ENCODE data around the gene USP47.

Gene USP47

GRCh38 chr11:11814614-11815452, 26.9 kb upstream of the USP47 start:
- TF ChIP-seq, protein P1, sequence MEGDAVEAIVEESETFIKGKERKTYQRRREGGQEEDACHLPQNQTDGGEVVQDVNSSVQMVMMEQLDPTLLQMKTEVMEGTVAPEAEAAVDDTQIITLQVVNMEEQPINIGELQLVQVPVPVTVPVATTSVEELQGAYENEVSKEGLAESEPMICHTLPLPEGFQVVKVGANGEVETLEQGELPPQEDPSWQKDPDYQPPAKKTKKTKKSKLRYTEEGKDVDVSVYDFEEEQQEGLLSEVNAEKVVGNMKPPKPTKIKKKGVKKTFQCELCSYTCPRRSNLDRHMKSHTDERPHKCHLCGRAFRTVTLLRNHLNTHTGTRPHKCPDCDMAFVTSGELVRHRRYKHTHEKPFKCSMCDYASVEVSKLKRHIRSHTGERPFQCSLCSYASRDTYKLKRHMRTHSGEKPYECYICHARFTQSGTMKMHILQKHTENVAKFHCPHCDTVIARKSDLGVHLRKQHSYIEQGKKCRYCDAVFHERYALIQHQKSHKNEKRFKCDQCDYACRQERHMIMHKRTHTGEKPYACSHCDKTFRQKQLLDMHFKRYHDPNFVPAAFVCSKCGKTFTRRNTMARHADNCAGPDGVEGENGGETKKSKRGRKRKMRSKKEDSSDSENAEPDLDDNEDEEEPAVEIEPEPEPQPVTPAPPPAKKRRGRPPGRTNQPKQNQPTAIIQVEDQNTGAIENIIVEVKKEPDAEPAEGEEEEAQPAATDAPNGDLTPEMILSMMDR (IDR thresholded peaks at IDR 0.05) = no peak
- DNase-seq (ENCODE audit: low spot score) = no peak
- Histone ChIP-seq H3K4me3 (no peak overlapping the region), H3K27ac (no peak overlapping the region)

GRCh38 chr11:11816511-11817314, 25.1 kb upstream of the USP47 start:
- no peak overlapping the region for H3K4me3 ChIP-seq
- TF ChIP-seq, protein P1 (IDR thresholded peaks at IDR 0.05) = no peak
- no peak for DNase-seq (ENCODE audit: low spot score)
- H3K27ac ChIP-seq = no peak overlapping the region

- TF ChIP-seq, protein P1 (IDR thresholded peaks at IDR 0.05) = no peak
- DNase-seq (ENCODE audit: low spot score) = no peak
- Histone ChIP-seq H3K27ac (no peak overlapping the region), H3K4me3 (no peak overlapping the region)
These were observed 23.8 kb upstream of the USP47 start for GRCh38 chr11:11817957-11818356.

GRCh38 chr11:11818529-11819121, 23.1 kb upstream of the USP47 start:
- H3K4me3 ChIP-seq = no peak overlapping the region
- no peak overlapping the region for H3K27ac ChIP-seq
- TF ChIP-seq, protein P1 (IDR thresholded peaks at IDR 0.05) = no peak
- no peak for DNase-seq (ENCODE audit: low spot score)

- DNase-seq (ENCODE audit: low spot score) = no peak
- H3K4me3 ChIP-seq = no peak overlapping the region
- no peak overlapping the region for H3K27ac ChIP-seq
- TF ChIP-seq, protein P1 (IDR thresholded peaks at IDR 0.05) = no peak
These were observed 19.9 kb upstream of the USP47 start for GRCh38 chr11:11821899-11822298.

- DNase-seq (ENCODE audit: low spot score) = no peak
- TF ChIP-seq, protein P1 (IDR thresholded peaks at IDR 0.05) = no peak
- Histone ChIP-seq H3K27ac (no peak overlapping the region), H3K4me3 (no peak overlapping the region)
These were observed 18.8 kb upstream of the USP47 start for GRCh38 chr11:11822946-11823345.
